Right renal pelvis (tissue), 4 donors: ENCODE results near the gene CIROP. TPM values are rescaled to one million over a fixed set of nuclear protein-coding genes. Genes with fewer than 3 reads are reported as not detected.
"Not testable (repeated sequence)": the region's sequence is repeated elsewhere in the genome, so short reads cannot be mapped to it uniquely, and the experiment has no call there.

ENCODE experiments used
- DNase-seq, 4 donors: peaks; one replicate each; pipeline ENCODE4 v3.0.0-alpha.2; 2013; ENCODE audit warnings: low read depth in 4 of 4, low spot score in 3 of 4, missing footprints in 1 of 4
- polyA plus RNA-seq, 4 donors: library from polyadenylated mRNA; unstranded; fragments of 120-200 nt; gene quantifications; one replicate each; pipeline ENCODE4 v1.2.1, GENCODE V29; 2013; ENCODE audit not compliant: insufficient read length in 4 of 4

CIROP gene
- polyA plus RNA-seq, 4 donors, result 0.04 TPM; not detected in 3

- DNase-seq, result no peak
These were observed 11.1 kb upstream of the CIROP start for GRCh38 chr14:23115918-23116317.

GRCh38 chr14:23115039-23115731, 10.4 kb upstream of the CIROP start:
- no peak for DNase-seq

DNA sequence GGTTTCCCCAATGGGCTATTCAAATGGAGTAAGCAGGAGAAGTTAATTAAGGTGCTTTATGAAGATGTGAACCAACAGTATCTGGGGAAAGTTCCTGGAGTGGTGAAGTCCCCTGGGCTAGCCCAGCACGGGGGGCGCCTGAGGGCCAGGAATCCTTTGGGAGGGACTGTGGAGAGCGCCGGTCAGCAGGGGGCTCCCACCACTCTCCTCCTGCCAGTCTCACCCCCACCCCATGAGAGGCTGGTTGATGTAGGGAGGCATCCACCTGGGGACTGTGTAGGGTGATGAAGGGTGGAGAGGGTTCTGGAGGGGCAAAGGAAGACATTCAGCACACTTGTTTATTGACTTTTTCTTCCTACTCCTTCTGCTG, 9.9 kb upstream of the CIROP start:
- DNase-seq, result no peak

DNA sequence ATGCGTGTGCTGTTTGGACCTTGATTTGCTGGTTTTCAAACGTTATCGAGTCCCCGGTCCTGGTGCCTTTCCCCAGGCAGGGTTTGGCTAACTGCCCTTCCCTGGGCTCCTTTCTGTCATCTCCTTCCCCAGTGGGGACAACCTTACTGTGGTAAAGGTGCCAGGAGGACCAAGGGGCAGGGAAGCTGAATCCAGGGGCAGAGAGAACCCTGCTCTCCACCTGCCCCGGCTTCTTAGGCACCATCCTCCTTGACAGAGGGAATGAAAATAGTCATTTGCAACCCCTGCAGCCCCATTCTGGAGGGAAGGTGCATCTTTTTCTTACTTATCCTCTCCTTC, 9.3 kb upstream of the CIROP start:
- DNase-seq, result no peak

GRCh38 chr14:23113431-23114119, 8.8 kb upstream of the CIROP start:
- no peak for DNase-seq

DNA sequence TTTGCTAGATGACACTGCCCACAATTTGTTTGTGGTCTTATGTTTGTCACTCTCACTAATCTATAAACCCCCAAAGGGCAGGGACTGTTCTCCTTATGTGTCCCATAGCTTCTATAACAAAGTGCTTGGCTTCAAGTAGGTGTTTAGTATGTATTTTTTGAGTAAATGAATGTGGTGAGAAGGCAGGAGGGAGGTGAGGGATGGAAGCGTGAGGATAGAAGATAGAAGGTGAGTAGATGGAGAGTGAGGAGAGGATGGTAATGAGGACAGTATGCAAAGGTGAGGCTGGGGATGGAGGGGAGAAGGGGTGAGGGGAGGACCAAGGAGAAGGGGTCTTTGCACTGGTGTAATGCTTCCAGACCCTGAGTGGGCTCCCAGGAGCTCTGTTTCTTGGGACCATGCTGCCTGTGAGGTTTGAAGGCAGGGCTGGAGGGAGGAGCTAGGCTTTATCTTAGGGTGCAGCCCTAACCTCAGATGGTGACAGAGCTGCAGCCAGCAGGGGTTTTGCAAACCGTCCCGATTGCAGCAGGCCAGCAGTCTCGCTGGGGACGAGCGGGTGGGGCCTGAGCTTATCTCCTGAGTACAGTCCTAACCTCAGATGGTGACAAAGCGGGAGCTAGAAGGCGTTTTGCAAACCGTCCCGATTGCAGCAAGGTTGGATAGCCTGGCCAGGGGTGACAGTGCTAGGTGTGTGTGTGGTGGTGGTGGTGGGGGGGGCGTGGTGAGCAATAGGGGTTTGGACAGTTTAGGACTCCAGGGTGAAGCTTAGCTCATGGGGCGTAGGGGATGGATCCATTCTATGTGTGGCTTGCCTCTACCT, 7.8 kb upstream of the CIROP start:
- no peak for DNase-seq

DNA sequence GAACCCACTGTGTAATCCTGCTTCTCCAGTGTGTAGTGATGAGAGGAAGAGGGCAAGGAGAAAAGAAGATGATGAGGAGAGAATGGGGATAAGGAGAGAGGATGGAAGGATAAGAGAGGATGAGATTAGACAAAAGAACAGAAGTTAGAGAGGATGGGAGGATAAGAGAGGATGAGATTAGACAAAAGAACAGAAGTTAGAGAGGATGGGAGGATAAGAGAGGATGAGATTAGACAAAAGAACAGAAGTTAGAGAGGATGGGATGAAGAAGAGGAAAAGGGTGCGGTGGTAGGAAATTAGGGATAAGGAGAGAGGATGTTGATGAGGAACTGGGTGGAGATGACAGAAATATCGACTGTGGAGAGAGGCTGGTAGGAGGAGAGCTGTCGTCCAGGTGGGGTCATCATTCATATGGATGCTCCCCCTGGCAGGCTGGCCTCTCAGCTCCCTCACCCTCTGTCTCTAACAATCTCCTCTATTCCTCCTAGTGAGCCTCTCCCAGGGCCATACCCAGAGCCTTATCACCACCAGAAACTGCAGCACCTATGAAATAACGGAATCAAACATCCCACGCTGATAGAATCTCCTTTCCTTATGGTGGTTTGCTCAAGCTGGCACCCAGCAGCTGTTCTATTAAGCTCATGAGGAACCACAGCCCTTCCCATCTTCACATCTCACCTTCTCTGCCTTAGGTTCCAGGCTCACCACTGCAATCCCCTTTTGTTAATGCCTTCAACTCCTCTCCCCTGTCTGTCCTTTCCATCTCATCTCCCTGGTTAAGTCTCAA, 6.0 kb upstream of the CIROP start:
- DNase-seq, result no peak

DNA sequence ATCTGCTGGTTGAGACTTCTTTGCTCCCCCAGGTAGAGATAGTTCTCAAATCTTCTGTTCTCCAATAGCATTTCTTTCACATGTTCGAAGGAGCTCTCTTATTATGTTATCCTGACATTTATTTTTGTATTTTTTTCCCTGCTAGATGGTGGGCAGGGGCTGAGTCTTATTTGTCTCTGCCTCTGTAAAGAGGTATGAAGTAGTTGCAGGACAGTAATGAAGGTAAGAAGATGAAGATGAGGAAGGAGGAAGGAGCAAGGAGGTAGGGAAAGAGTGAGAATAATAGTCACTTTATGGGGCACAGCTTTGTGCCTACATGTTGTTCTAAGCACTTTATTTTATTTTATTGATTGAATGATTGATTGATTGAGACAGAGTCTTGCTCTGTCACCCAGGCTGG, 5.0 kb upstream of the CIROP start:
- no peak for DNase-seq

- not testable (repeated sequence) for DNase-seq
These were observed 3.4 kb upstream of the CIROP start for GRCh38 chr14:23108169-23108568.

- not testable (repeated sequence) for DNase-seq
These were observed 2.8 kb upstream of the CIROP start for GRCh38 chr14:23107620-23108019.

DNA sequence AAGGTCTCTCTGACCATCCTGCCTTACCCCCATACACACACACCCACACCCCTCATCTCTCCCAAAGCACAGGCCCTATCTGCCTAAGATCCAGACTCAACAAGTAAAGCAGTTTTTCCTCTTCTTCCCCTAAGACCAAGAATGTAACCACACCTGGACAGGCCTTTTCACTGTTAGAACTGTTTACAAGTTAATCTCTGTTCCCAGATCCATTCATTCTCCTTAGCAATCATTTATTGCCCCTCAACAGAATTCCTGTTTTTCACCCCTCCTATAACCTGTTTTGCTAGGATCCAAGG, 1.9 kb upstream of the CIROP start:
- DNase-seq, result no peak

GRCh38 chr14:23105348-23105824, 597 bp upstream of the CIROP start:
- DNase-seq, result no peak

DNA sequence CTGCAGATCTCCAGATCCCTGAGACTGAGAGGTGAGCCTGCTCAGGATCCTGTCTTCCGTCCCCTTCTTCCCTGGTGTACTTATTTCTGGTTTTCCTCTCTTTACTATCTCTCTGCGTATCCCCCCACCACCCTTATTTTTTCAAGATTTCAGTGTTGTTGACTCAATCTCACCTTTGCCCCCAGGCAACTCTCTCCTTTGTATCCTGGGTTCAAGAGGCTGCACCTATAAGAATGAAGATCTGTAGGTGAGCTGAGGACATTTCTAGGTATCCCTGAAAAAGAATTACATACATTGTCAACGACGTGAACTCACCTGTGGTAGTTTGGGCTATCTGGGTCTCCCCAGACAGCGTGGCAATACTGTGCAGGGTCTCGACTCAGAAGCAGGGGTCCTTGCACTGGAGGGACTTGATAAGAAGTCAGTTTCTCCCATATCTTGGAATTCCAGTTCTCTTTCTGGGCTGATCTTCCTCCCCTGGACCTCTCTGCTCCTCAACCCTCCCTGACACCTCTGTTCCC, 659 bp downstream of the CIROP start:
- no peak for DNase-seq

DNA sequence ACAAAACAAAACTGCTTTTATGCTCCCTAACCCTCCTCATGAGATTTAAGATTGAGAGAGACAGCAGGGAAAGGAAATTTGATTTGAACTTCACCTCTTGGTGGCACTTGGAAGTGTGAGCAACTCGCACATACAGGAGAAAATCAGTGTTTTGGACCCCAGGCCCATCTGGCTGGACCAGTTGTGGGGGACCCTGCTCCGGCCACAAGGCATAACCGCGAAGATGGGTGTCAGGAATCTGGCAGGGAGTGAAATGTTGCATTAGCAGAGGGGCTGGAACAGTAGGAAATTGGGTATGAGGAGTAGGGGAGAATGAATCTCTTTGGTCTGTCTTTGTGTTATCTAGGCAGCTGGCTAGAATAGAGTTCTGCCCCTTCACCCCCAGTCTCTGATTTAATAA, 1.2 kb downstream of the CIROP start:
- DNase-seq, result no peak

- DNase-seq, result no peak
These were observed 2.0 kb downstream of the CIROP start for GRCh38 chr14:23102801-23103200.

DNA sequence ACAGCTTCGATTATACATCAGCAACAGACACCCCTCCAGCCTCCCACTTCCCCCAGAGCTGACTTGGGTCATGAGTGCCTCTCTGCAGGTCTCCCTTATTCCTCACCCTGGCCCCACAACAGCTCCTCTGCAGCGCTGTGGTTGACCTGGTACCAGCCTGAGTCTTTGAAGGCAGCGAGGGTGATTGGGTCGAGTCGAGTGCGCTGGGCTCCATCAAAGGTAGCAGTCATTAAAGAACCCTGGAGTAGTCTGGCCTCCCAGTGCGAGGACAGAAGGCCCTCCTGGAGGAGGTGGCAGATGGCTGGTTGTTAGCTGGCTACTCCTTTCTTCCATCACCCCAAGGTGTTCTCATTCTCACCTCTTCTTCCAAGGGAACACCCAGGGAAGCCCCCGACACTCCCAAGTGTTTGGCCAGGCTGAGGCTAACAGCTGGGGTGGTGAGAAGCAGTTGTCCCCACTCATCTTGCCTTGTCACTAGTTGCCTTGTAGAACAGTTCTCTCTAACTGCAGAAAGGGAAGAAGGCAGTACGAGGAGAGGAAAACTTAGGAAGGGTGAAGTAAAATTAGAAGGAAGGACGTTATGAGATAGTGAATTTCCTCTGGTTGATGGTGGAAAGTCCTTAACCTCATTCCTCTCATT, 2.7 kb downstream of the CIROP start:
- DNase-seq, result no peak

GRCh38 chr14:23101213-23101970, 3.4 kb downstream of the CIROP start:
- DNase-seq, result no peak

DNA sequence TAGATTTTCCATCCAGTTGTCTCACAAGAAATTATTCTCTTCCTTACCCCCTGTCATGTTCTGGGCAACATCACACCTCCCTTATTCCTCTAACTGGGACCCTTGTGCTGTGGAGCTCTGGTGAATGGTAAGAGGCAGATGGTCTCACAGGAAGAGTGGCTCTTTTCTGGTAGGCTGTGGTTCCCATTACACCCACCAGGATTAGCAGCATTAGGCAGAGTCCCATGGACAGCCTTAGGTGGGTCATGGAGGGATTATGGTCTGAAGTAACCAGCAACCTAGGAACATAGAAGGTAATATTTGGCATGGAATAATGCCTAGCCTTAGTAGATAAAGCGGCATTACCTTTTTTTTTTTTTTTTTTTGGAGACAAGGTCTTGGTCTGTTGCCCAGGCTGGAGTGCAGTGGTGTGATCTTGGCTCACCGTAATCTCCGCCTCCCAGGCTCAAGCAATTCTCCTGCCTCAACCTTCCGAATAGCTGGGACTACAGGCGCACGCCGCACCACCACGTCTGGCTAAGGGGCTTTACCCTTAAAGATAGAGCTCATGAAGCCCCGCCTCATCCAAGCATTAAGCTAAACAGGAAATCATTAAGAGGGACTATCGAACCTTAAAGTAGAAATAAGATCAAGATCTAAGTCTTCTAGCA, 5.5 kb downstream of the CIROP start:
- DNase-seq, result no peak

GRCh38 chr14:23097786-23098185, 7.0 kb downstream of the CIROP start:
- no peak for DNase-seq
